ENCODE results near the gene CYGB.

CYGB gene

GRCh38 chr17:76487451-76488192, 49.9 kb downstream of the CYGB start:
- no peak for DNase-seq (ENCODE audit: low read depth)
- no peak for TF ChIP-seq CTCF (conservative IDR thresholded peaks at IDR 0.05; ENCODE audit: low read length)

GRCh38 chr17:76485569-76485968, 51.9 kb downstream of the CYGB start:
- no peak for TF ChIP-seq CTCF (conservative IDR thresholded peaks at IDR 0.05; ENCODE audit: low read length)
- DNase-seq (ENCODE audit: low read depth): no peak
- H3K4me3 ChIP-seq (ENCODE audit: low read length): no peak overlapping the region

More at GRCh38 chr17:76487451-76488192, 49.9 kb downstream of the CYGB start:
- H3K4me3 ChIP-seq (ENCODE audit: low read length): no peak overlapping the region

GRCh38 chr17:76484228-76484725, 53.2 kb downstream of the CYGB start:
- TF ChIP-seq CTCF (conservative IDR thresholded peaks at IDR 0.05; ENCODE audit: low read length): no peak
- no peak overlapping the region for H3K4me3 ChIP-seq (ENCODE audit: low read length)
- DNase-seq (ENCODE audit: low read depth): no peak

- DNase-seq (ENCODE audit: low read depth): no peak
- no peak for TF ChIP-seq CTCF (conservative IDR thresholded peaks at IDR 0.05; ENCODE audit: low read length)
- H3K4me3 ChIP-seq (ENCODE audit: low read length): no peak overlapping the region
These were observed 56.3 kb downstream of the CYGB start for GRCh38 chr17:76481071-76481655.

- DNase-seq (ENCODE audit: low read depth): no peak
- no peak overlapping the region for H3K4me3 ChIP-seq (ENCODE audit: low read length)
- TF ChIP-seq CTCF (conservative IDR thresholded peaks at IDR 0.05; ENCODE audit: low read length): no peak
These were observed 56.9 kb downstream of the CYGB start for GRCh38 chr17:76480632-76481031.

GRCh38 chr17:76479515-76480060, 57.9 kb downstream of the CYGB start:
- TF ChIP-seq CTCF (conservative IDR thresholded peaks at IDR 0.05; ENCODE audit: low read length): no peak
- H3K4me3 ChIP-seq (ENCODE audit: low read length): no peak overlapping the region
- no peak for DNase-seq (ENCODE audit: low read depth)
